Panc1 (cell line): ENCODE measurements around the gene FAM117B. TPM values are rescaled to one million over a fixed set of nuclear protein-coding genes. Genes with fewer than 3 reads are reported as not detected.

Source experiments
- ATAC-seq: fragments of 200-7000 bp; cut with Tn5 transposase; 2 replicates; pipeline ENCODE4 v1.9.1; 2020; ENCODE audit warnings: mild to moderate bottlenecking, moderate library complexity
- BruUV-seq: library from RNA; stranded (reverse); fragments of 400-500 nt; replicated peaks from 2 replicates; lab custom pipeline; 2021; lab: Mats Ljungman, UMichigan
- CTCF ChIA-PET: fragments of 300-600 bp; sonication (Branson Sonifier 250); formaldehyde crosslinking; loops from one replicate; lab custom pipeline; 2022; ENCODE audit warnings: antibody characterized with exemption; lab: Charles Lee
- POLR2A ChIA-PET: fragments of 300-600 bp; sonication (Branson Sonifier 250); formaldehyde crosslinking; loops from one replicate; lab custom pipeline; 2022; ENCODE audit warnings: antibody characterized with exemption; lab: Charles Lee
- DNase-seq: peaks from one replicate; pipeline ENCODE4 v3.0.0-alpha.2; 2010; ENCODE audit warnings: low read depth, low spot score
- H3K27ac ChIP-seq: 2 replicates; pipeline ENCODE4 v1.5.1; 2011; ENCODE audit warnings: mild to moderate bottlenecking, low read length, inconsistent platforms
- H3K27me3 ChIP-seq: fragments of 200-500 bp; sonication (Bioruptor generic); 2 replicates; pipeline ENCODE4 v1.6.0; 2014; ENCODE audit warnings: low read length, inconsistent platforms; ENCODE audit not compliant: control insufficient read depth, insufficient read depth
- H3K36me3 ChIP-seq: fragments of 200-500 bp; sonication (Bioruptor generic); 2 replicates; pipeline ENCODE4 v1.5.1; 2014; ENCODE audit warnings: inconsistent platforms, mild to moderate bottlenecking, low read length, moderate library complexity; ENCODE audit not compliant: control insufficient read depth, insufficient read depth
- H3K4me1 ChIP-seq: 2 replicates; pipeline ENCODE4 v1.5.1; 2011; ENCODE audit warnings: inconsistent platforms, mild to moderate bottlenecking, low read length, moderate library complexity; ENCODE audit not compliant: control insufficient read depth, insufficient read depth
- H3K4me3 ChIP-seq, 2 experiments: 2 replicates each; pipeline ENCODE4 v1.5.1; 2011 to 2012; ENCODE audit warnings: low read depth in 2 of 2, low read length in 2 of 2, mild to moderate bottlenecking in 2 of 2, inconsistent platforms in 1 of 2, moderate library complexity in 1 of 2
- H3K9me3 ChIP-seq: fragments of 200-500 bp; sonication (Bioruptor generic); 2 replicates; pipeline ENCODE4 v1.5.1; 2014; ENCODE audit warnings: low read depth, mild to moderate bottlenecking, inconsistent platforms, low read length, moderate library complexity; ENCODE audit not compliant: control insufficient read depth, insufficient read depth
- CTCF ChIP-seq: fragments of 450-650 bp; IDR thresholded peaks from 2 replicates; pipeline ENCODE4 v1.5.1; 2017; ENCODE audit warnings: mild to moderate bottlenecking
- POLR2AphosphoS5 ChIP-seq: IDR thresholded peaks from 2 replicates; pipeline ENCODE4 v1.6.1; 2012; ENCODE audit warnings: mild to moderate bottlenecking, low read depth, low read length, moderate library complexity
- REST ChIP-seq, 2 experiments: IDR thresholded peaks; 2 replicates each; pipeline ENCODE4 v1.6.1; 2011 to 2012; ENCODE audit warnings: low read depth in 2 of 2, control low read depth in 1 of 2, low read length in 1 of 2, mild to moderate bottlenecking in 1 of 2, moderate library complexity in 1 of 2; ENCODE audit not compliant: insufficient read depth in 1 of 2
- SIN3A ChIP-seq: IDR thresholded peaks from 2 replicates; pipeline ENCODE4 v1.6.1; 2012; ENCODE audit warnings: low read depth, mild to moderate bottlenecking, low read length, moderate library complexity, borderline replicate concordance; ENCODE audit not compliant: insufficient read depth
- TCF7L2 ChIP-seq: IDR thresholded peaks from 2 replicates; pipeline ENCODE4 v1.6.1; 2011; ENCODE audit warnings: mild to moderate bottlenecking, low read depth, low read length, inconsistent platforms
- in situ Hi-C: cut with HindIII; loops from 2 replicates; pipeline ENCODE4 v1.10.0; 2016; ENCODE audit warnings: low sequenced_read_pairs, low pct_unique_long_range_greater_than_20kb
- intact Hi-C: fragments of 100-400 bp; cut with micrococcal nuclease; formaldehyde crosslinking; loops from one replicate; pipeline ENCODE4 v1.10.0; 2022; ENCODE audit not compliant: unreplicated experiment
- total RNA-seq: library from RNA; stranded (reverse); gene quantifications from one replicate; pipeline ENCODE4 v1.2.1, GENCODE V29; 2021; ENCODE audit not compliant: unreplicated experiment

The FAM117B gene
- total RNA-seq, 1 experiment from 2014 or later: 7.8 TPM

GRCh38 chr2:202610380-202610779 is 24.4 kb upstream of the FAM117B start:
- Histone ChIP-seq H3K36me3 (no peaks in the 10 kb centered on the region), H3K9me3 (no peaks in the 10 kb centered on the region), H3K27ac (no peak overlapping the region), H3K4me1 (no peaks in the 10 kb centered on the region), H3K4me3 (no peak overlapping the region), H3K27me3 (peaks cover 2% of the 10 kb centered on the region)
- TF ChIP-seq TCF7L2 (no peak), SIN3A (no peak), REST (IDR thresholded peaks at IDR 0.05; ENCODE audit: insufficient read depth in 1 of 2, low read depth in 2 of 2, low read length in 1 of 2) (no peak), CTCF (no peak)
- intact Hi-C loops (no loop called here), in situ Hi-C loops (no loop called here)
- CTCF ChIA-PET: no interaction called here
- POLR2A ChIA-PET: no interaction called here
- no TSS peak for BruUV-seq
- no peak for ATAC-seq
- no peak for DNase-seq

- Histone ChIP-seq H3K4me3 (no peak overlapping the region), H3K27ac (no peak overlapping the region), H3K9me3 (no peaks in the 10 kb centered on the region), H3K27me3 (peaks cover 2% of the 10 kb centered on the region), H3K36me3 (no peaks in the 10 kb centered on the region), H3K4me1 (no peaks in the 10 kb centered on the region)
- CTCF ChIA-PET: no interaction called here
- no peak for ATAC-seq
- POLR2A ChIA-PET: no interaction called here
- in situ Hi-C loops: no loop called here
- TF ChIP-seq TCF7L2 (no peak), POLR2AphosphoS5 (no peak), SIN3A (no peak), CTCF (no peak), REST (IDR thresholded peaks at IDR 0.05; ENCODE audit: insufficient read depth in 1 of 2, low read depth in 2 of 2, low read length in 1 of 2) (no peak)
- intact Hi-C loops: no loop called here
- BruUV-seq: no TSS peak
- no peak for DNase-seq
Observed at GRCh38 chr2:202612145-202612544, 22.6 kb upstream of the FAM117B start.
